GM12875 (cell line): ENCODE data around the gene PI4K2A.

Experiments used
- H3K4me3 ChIP-seq: one replicate; pipeline ENCODE4 v1.5.1; 2011; ENCODE audit warnings: low read depth, low read length, control low read depth
- CTCF ChIP-seq: IDR thresholded peaks from 2 replicates; pipeline ENCODE4 v1.5.1; 2011; ENCODE audit warnings: low read depth, mild to moderate bottlenecking, control low read depth, inconsistent platforms, low read length, moderate library complexity, borderline replicate concordance; ENCODE audit not compliant: insufficient read depth

The PI4K2A gene

DNA sequence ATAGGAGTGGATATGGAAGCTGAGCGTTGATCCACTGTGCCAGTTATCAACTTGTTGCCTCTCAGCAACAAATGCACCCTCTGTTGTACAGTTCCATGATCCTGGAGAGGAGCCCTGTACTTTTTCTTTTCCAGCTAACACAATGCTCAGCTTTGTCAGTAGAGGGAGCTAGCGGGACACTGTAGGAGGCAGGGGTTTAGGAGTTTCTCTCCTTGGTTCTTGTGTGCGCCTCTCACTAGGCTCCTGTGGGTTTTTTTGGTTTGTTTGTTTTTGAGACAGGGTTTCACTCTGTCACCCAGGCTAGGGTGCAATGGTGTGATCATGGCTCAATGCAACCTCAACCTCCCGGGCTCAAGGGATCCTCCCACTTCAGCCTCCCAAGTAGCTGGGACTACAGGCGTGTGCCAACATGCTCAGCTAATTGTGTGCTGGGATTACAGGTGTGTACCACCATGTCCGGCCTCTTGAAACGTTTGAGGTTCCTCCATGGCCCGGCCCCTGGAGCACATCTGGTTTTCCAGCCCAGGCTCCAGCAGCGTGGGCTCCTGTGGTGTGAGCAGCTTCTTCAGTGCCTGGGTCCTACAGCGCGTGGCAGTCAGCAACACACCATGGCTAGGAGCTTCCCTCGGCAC lies 61.1 kb downstream of the PI4K2A start:
- TF ChIP-seq CTCF = peak; percentile 90
- H3K4me3 ChIP-seq = no peak overlapping the region

- TF ChIP-seq CTCF = no peak
- H3K4me3 ChIP-seq = no peak overlapping the region
Observed at GRCh38 chr10:97703398-97704067, 63.1 kb downstream of the PI4K2A start.

DNA sequence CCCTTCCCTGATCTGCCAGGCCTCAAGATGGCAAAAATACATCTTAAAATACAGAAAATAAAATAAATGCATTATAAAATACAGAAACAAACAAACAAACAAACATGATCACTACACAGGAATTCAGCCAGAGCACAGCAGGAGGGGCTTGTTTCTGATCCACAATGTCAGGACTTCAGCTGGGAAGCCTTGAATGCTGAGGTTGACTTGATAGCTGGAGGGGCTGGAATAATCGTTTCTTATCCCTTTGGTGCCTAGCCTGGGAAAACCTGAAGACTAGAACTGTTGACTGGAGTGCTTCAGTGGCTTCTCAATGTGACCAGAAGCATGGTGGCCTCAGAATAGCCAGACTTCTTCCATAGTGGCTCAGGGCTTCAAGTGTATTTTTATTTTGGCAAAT lies 63.9 kb downstream of the PI4K2A start:
- no peak for TF ChIP-seq CTCF
- H3K4me3 ChIP-seq = no peak overlapping the region

DNA sequence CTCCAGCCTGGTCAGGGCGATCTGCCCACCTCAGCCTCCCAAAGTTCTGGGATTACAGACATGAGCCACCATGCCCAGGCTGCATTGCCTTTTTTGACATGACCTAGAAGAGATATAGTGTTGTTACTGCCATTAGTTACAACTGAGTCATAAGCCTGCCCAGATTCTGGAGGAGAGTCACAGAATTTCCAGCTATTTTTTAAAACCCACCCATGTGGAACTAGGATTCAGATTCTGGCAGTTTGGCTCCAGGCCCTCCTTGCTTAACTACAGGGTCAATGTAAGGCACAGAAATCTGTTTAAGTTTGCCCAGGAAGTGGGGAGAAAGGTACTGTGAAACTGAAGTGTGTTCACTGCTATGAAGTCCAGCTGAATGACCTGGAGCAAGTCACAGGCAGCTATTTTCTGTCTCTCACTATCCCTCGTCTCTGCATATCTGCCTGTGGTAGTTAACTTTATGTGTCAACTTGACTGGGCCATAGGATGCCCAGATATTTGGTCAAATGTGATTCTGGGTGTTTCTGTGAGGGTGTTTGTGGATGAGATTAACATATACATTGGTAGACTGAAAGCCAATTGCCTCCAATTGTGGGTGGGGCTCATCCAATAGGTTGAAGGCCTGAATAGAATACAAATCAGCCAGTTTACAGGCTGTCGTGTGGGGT lies 64.7 kb downstream of the PI4K2A start:
- no peak for TF ChIP-seq CTCF
- H3K4me3 ChIP-seq = no peak overlapping the region

GRCh38 chr10:97707134-97707861 lies 66.8 kb downstream of the PI4K2A start:
- TF ChIP-seq CTCF = no peak

GRCh38 chr10:97708167-97708566 lies 67.7 kb downstream of the PI4K2A start:
- H3K4me3 ChIP-seq = no peak overlapping the region
- TF ChIP-seq CTCF = no peak

More at GRCh38 chr10:97707134-97707861, 66.8 kb downstream of the PI4K2A start:
- no peak overlapping the region for H3K4me3 ChIP-seq
